KMS-11 (cell line): ENCODE measurements around the gene GAB2.
A peak's percentile ranks its signal among the peaks of the same experiment; 100 is the strongest.

Experiments used
- H2AFZ ChIP-seq: fragments of 200-600 bp; sonication (generic); 2 replicates; pipeline ENCODE4 v1.6.1; 2016; ENCODE audit warnings: antibody characterized with exemption, mixed run types, low read depth
- H3K27ac ChIP-seq: fragments of 200-600 bp; sonication (generic); 2 replicates; pipeline ENCODE4 v1.6.1; 2016; ENCODE audit warnings: mild to moderate bottlenecking, mixed run types
- H3K27me3 ChIP-seq: fragments of 200-600 bp; sonication (generic); 2 replicates; pipeline ENCODE4 v1.6.1; 2017; ENCODE audit warnings: mild to moderate bottlenecking, low read depth, mixed run types, moderate library complexity; ENCODE audit not compliant: insufficient read depth
- H3K36me3 ChIP-seq: fragments of 200-600 bp; sonication (generic); 2 replicates; pipeline ENCODE4 v1.6.1; 2017; ENCODE audit warnings: mild to moderate bottlenecking, mixed run types; ENCODE audit not compliant: insufficient read depth
- H3K4me1 ChIP-seq: fragments of 200-600 bp; sonication (generic); 2 replicates; pipeline ENCODE4 v1.6.1; 2016; ENCODE audit warnings: mild to moderate bottlenecking, low read depth, mixed run types; ENCODE audit not compliant: poor library complexity, severe bottlenecking
- H3K4me2 ChIP-seq: fragments of 200-600 bp; sonication (generic); 2 replicates; pipeline ENCODE4 v1.7.0; 2016; ENCODE audit warnings: mild to moderate bottlenecking, mixed run types
- H3K4me3 ChIP-seq: fragments of 200-600 bp; sonication (generic); IDR thresholded peaks from 2 replicates; pipeline ENCODE4 v1.6.1; 2017; ENCODE audit warnings: low read depth, low read length, mixed read lengths; ENCODE audit not compliant: insufficient read depth
- H3K79me2 ChIP-seq: fragments of 200-600 bp; sonication (generic); 2 replicates; pipeline ENCODE4 v1.6.1; 2016; ENCODE audit warnings: low read depth, mixed run types; ENCODE audit not compliant: insufficient read depth
- H3K9ac ChIP-seq: fragments of 200-600 bp; sonication (generic); 2 replicates; pipeline ENCODE4 v1.6.1; 2016; ENCODE audit warnings: mild to moderate bottlenecking, mixed run types
- H4K20me1 ChIP-seq: fragments of 200-600 bp; sonication (generic); 2 replicates; pipeline ENCODE4 v1.6.1; 2016; ENCODE audit warnings: mild to moderate bottlenecking, mixed run types; ENCODE audit not compliant: insufficient read depth
- TF ChIP-seq, protein P1 (sequence below): fragments of 200-600 bp; sonication (generic); conservative IDR thresholded peaks from 2 replicates; pipeline ENCODE4 v1.6.1; 2017; ENCODE audit warnings: low read depth, mild to moderate bottlenecking, antibody characterized with exemption, low read length, moderate library complexity, mixed read lengths

The GAB2 gene

DNA sequence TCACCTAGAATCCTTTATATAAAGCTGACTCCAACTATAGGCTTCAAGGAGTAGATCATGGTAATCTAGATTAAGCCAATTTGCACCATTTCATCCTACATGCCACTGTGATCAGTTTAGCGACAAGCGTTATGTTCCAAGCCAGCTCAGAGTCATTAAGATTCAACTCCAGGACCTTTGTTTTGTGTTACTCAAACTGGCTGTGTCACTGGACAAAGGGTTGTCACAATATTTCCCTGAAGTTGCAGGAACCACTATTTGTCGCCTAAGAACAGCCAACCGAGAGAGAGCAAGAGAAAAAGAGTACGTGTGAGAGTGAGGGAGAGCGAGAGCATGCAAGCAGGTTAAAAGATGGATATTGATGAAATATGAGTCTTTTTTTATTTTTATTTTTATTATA, 124.1 kb downstream of the GAB2 start:
- no peaks in the 10 kb centered on the region; the same call in 1 of the 2 replicates for H3K36me3 ChIP-seq
- no peak overlapping the region for H3K4me3 ChIP-seq
- no peak overlapping the region for H3K4me2 ChIP-seq
- TF ChIP-seq, protein P1, sequence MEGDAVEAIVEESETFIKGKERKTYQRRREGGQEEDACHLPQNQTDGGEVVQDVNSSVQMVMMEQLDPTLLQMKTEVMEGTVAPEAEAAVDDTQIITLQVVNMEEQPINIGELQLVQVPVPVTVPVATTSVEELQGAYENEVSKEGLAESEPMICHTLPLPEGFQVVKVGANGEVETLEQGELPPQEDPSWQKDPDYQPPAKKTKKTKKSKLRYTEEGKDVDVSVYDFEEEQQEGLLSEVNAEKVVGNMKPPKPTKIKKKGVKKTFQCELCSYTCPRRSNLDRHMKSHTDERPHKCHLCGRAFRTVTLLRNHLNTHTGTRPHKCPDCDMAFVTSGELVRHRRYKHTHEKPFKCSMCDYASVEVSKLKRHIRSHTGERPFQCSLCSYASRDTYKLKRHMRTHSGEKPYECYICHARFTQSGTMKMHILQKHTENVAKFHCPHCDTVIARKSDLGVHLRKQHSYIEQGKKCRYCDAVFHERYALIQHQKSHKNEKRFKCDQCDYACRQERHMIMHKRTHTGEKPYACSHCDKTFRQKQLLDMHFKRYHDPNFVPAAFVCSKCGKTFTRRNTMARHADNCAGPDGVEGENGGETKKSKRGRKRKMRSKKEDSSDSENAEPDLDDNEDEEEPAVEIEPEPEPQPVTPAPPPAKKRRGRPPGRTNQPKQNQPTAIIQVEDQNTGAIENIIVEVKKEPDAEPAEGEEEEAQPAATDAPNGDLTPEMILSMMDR, result no peak
- no peaks in the 10 kb centered on the region for H3K79me2 ChIP-seq
- H3K4me1 ChIP-seq, result peaks cover 34% of the 10 kb centered on the region
- H4K20me1 ChIP-seq, result no peaks in the 10 kb centered on the region
- no peaks in the 10 kb centered on the region for H3K27me3 ChIP-seq
- H2AFZ ChIP-seq, result no peak overlapping the region
- no peak overlapping the region for H3K27ac ChIP-seq
- no peak overlapping the region for H3K9ac ChIP-seq

DNA sequence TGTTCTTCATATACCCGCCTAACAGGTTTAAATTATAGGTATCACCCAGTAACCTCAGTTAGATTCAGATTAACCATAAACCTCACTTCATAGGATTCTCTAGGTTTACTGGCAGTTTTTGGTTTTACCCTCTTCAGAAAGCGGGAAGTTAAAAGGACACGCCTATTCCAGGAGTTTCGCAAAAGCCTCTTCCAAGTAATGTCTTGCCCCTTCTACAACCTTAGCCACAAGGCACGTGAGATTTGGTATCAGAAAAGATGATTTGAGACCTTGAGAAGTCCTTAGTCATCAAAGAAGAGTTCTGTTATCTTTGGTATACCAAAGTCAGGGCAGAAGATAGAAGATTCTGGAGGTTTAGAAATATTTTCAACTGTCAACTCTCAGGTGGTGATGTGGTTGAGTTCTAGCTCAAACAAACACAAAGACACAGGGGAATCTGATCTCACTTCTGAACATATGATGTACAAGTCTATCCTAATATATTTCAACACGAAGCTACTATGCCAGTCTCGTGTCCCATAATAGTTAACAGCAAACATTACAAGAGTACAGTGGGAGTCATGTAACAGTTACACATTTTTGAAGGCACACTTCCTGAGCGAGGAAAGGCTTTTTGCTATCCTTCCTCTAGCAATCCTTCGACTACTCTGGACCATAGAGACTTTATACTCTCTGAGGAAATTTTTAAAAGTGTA, 125.4 kb downstream of the GAB2 start:
- Histone ChIP-seq H3K9ac (no peak overlapping the region), H3K27ac (peak overlapping the region; percentile 13; the same call in 1 of the 2 replicates), H3K27me3 (no peaks in the 10 kb centered on the region), H3K79me2 (no peaks in the 10 kb centered on the region), H3K4me2 (no peak overlapping the region; the same call in 1 of the 2 replicates), H2AFZ (no peak overlapping the region), H3K36me3 (no peaks in the 10 kb centered on the region; the same call in 1 of the 2 replicates), H3K4me3 (no peak overlapping the region), H4K20me1 (no peaks in the 10 kb centered on the region), H3K4me1 (peaks cover 34% of the 10 kb centered on the region)
- TF ChIP-seq, protein P1, result no peak

DNA sequence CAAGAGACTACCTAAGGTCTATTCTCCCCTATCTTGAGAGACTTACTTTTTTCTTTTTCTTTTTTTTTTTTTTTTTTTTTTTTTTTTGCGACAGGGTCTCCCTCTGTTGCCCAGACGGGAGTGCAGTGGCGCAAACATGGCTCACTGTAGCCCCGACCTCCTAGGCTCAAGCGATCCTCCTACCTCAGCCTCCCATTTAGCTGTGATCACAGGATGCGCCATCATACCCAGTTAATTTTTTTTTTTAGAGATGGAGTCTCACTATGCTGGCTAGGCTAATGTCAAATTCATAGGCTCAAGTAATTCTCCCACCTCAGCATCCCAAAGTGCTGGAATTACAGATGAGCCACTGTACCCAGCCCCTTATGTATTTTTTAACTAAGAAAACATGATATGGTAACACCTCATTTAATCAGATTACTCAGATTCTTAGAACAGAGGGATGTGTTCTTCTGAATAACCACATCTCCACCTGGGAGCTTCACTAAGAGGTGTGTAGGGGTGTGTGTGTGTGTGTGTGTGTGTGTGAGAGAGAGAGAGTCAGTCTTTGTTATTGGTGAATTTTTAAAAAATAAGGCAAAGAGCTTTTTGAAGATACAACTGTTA, 126.0 kb downstream of the GAB2 start:
- Histone ChIP-seq H3K27ac (peak overlapping the region; percentile 13; the same call in 1 of the 2 replicates), H3K36me3 (no peaks in the 10 kb centered on the region; the same call in 1 of the 2 replicates), H4K20me1 (no peaks in the 10 kb centered on the region), H3K27me3 (no peaks in the 10 kb centered on the region), H2AFZ (no peak overlapping the region), H3K79me2 (no peaks in the 10 kb centered on the region), H3K4me2 (no peak overlapping the region), H3K9ac (no peak overlapping the region), H3K4me1 (peaks cover 34% of the 10 kb centered on the region), H3K4me3 (no peak overlapping the region)
- TF ChIP-seq, protein P1, result no peak

DNA sequence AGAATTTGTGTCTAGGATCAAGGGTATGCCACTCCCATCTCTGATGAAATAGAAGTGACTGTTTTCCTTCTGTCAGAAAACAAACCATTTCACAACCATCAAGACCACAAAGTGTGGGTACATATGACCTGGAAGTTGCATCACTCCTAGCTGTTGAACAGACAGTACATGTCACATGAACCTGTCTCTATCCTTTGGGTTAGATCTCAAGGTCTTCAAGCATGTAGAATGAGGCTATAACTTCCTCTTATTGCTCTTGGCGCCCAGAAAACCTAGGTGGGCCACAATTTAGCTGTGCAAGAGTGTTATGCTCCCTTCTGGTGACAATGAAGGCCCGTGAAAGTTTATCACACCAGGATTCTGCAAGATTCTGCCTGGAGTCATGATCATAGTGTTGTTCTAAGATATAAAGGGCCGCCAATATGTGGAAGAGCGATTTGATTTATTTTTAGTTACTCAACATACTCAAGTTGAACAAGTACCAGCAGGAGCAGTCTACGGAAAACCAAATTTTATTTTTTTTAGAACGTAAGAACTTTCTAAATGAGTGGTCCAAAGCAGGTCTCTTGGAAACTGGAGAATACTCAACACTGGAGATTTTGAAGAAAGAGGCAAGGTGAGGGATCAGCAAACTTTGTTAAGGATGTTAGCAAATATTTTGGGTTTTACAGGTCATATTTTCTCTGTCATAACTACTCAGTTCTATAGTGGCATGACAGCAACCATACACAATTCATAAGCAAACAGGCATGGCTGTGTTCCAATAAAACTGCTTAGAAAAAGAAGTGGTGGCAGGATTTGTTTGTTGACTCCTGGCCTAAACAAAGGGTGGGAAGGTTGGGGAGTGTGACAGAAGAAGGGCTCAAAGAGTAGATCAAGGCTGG, 127.1 kb downstream of the GAB2 start:
- no peak overlapping the region; the same call in 1 of the 2 replicates for H3K4me2 ChIP-seq
- no peak overlapping the region for H3K4me3 ChIP-seq
- H3K79me2 ChIP-seq, result no peaks in the 10 kb centered on the region
- H3K9ac ChIP-seq, result no peak overlapping the region
- H4K20me1 ChIP-seq, result no peaks in the 10 kb centered on the region
- TF ChIP-seq, protein P1, result no peak
- H2AFZ ChIP-seq, result no peak overlapping the region
- H3K27ac ChIP-seq, result no peak overlapping the region
- no peaks in the 10 kb centered on the region; the same call in 1 of the 2 replicates for H3K36me3 ChIP-seq
- no peaks in the 10 kb centered on the region for H3K27me3 ChIP-seq
- H3K4me1 ChIP-seq, result peaks cover 34% of the 10 kb centered on the region
